Endothelial cell of umbilical vein (primary cell): ENCODE data around the gene VCL. TPM values are rescaled to one million over a fixed set of nuclear protein-coding genes. Genes with fewer than 3 reads are reported as not detected.

ENCODE experiments used
- BruUV-seq: library from RNA; stranded (reverse); fragments of 400-500 nt; replicated peaks from 2 replicates; lab custom pipeline; 2021; lab: Mats Ljungman, UMichigan
- CTCF ChIA-PET: fragments of 300-600, 350-600 bp; sonication (Branson Sonifier 250); formaldehyde crosslinking; loops from one replicate; lab custom pipeline; 2021; ENCODE audit warnings: antibody characterized with exemption, inconsistent platforms; lab: Charles Lee
- POLR2A ChIA-PET: fragments of 300-600, 350-600 bp; sonication (Branson Sonifier 250); formaldehyde crosslinking; loops from one replicate; lab custom pipeline; 2021; ENCODE audit warnings: antibody characterized with exemption, inconsistent platforms; lab: Charles Lee
- DNase-seq: peaks from one replicate; pipeline ENCODE4 v3.0.0-alpha.2; 2011; ENCODE audit warnings: low read depth, low spot score
- FAIRE-seq: peaks from 2 replicates; lab custom pipeline; 2011; peaks lifted over from hg19 to GRCh38; lab: Jason Lieb, UNC
- H2AFZ ChIP-seq: 2 replicates; pipeline ENCODE4 v1.6.0; 2012; ENCODE audit warnings: low read depth, low read length, control low read depth, inconsistent platforms
- H3K27ac ChIP-seq: 2 replicates; pipeline ENCODE4 v1.5.1; 2011; ENCODE audit warnings: low read depth, mild to moderate bottlenecking, control low read depth, low read length, moderate library complexity; ENCODE audit not compliant: insufficient read depth
- H3K27me3 ChIP-seq, 2 experiments: 2 replicates each; pipeline versions ENCODE4 v1.6.0 to v1.6.1; 2011; ENCODE audit warnings: low read length in 2 of 2, mixed read lengths in 1 of 2; ENCODE audit not compliant: control insufficient read depth in 2 of 2, insufficient read depth in 2 of 2
- H3K36me3 ChIP-seq, 2 experiments: 2 replicates in 1 of 2; 3 replicates in 1 of 2; pipeline ENCODE4 v1.5.1; 2011; ENCODE audit warnings: low read length in 2 of 2, mild to moderate bottlenecking in 1 of 2, moderate library complexity in 1 of 2; ENCODE audit not compliant: control insufficient read depth in 2 of 2, insufficient read depth in 2 of 2; ENCODE audit errors: extremely low read depth in 1 of 2
- H3K4me1 ChIP-seq: 3 replicates; pipeline ENCODE4 v1.5.1; 2011; ENCODE audit warnings: mild to moderate bottlenecking, low read length; ENCODE audit not compliant: control insufficient read depth, insufficient read depth; ENCODE audit errors: extremely low read depth
- H3K4me2 ChIP-seq: 2 replicates; pipeline ENCODE4 v1.6.1; 2011; ENCODE audit warnings: low read length, control low read depth, mixed read lengths; ENCODE audit not compliant: insufficient read depth
- H3K4me3 ChIP-seq, 3 experiments: fragments of 200-600 bp in 1 of 3; sonication (generic), shearing (Covaris generic) in 1 of 3; replicated peaks in 1 of 3; 2 replicates each; pipeline ENCODE4 v1.5.1; 2011 to 2016; ENCODE audit warnings: control low read depth in 3 of 3, low read length in 3 of 3, mild to moderate bottlenecking in 2 of 3, inconsistent platforms in 1 of 3, low read depth in 1 of 3, moderate library complexity in 1 of 3; ENCODE audit not compliant: insufficient read depth in 1 of 3
- H3K79me2 ChIP-seq: 2 replicates; pipeline ENCODE4 v1.6.0; 2012; ENCODE audit warnings: low read length, inconsistent platforms; ENCODE audit not compliant: control insufficient read depth, insufficient read depth
- H3K9ac ChIP-seq: replicated peaks from 2 replicates; pipeline ENCODE3; 2011; ENCODE audit warnings: low read length, control low read depth; ENCODE audit not compliant: insufficient read depth; ENCODE audit errors: extremely low read depth
- H3K9me1 ChIP-seq: replicated peaks from 3 replicates; pipeline ENCODE4 v1.6.0; 2011; ENCODE audit warnings: mild to moderate bottlenecking, low read length; ENCODE audit not compliant: control insufficient read depth, insufficient read depth; ENCODE audit errors: extremely low read depth
- H3K9me3 ChIP-seq: replicated peaks from 2 replicates; pipeline ENCODE4 v1.5.1; 2012; ENCODE audit warnings: low read length, inconsistent platforms; ENCODE audit not compliant: control insufficient read depth, insufficient read depth
- H4K20me1 ChIP-seq: replicated peaks from 2 replicates; pipeline ENCODE3; 2011; ENCODE audit warnings: mild to moderate bottlenecking, low read length; ENCODE audit not compliant: control insufficient read depth, insufficient read depth; ENCODE audit errors: extremely low read depth
- CTCF ChIP-seq, 2 donors: IDR thresholded peaks; 1 replicate in 1 of 2; 2 replicates in 1 of 2; pipeline ENCODE4 v1.5.1; 2011; ENCODE audit warnings: low read length in 2 of 2, mild to moderate bottlenecking in 2 of 2, moderate library complexity in 2 of 2, control low read depth in 1 of 2, inconsistent platforms in 1 of 2, low read depth in 1 of 2; ENCODE audit not compliant: insufficient read depth in 1 of 2; ENCODE audit errors: extremely low read depth in 1 of 2
- EZH2 ChIP-seq: IDR thresholded peaks from 2 replicates; pipeline ENCODE4 v1.6.1; 2012; ENCODE audit warnings: borderline replicate concordance, low read depth, mild to moderate bottlenecking, moderate library complexity, low read length, inconsistent platforms; ENCODE audit not compliant: severe bottlenecking
- FOS ChIP-seq: IDR thresholded peaks from 2 replicates; pipeline ENCODE4 v1.6.1; 2011; ENCODE audit warnings: mild to moderate bottlenecking, low read length, moderate library complexity, borderline replicate concordance; ENCODE audit not compliant: insufficient read depth
- GATA2 ChIP-seq: IDR thresholded peaks from 2 replicates; pipeline ENCODE4 v1.7.0; 2011; ENCODE audit warnings: low read depth, mild to moderate bottlenecking, moderate library complexity, mixed read lengths, low read length; ENCODE audit not compliant: insufficient read length, insufficient read depth
- JUN ChIP-seq: IDR thresholded peaks from 2 replicates; pipeline ENCODE4 v1.6.1; 2011; ENCODE audit warnings: borderline replicate concordance, low read depth; ENCODE audit not compliant: insufficient read length, insufficient read depth
- MAX ChIP-seq: IDR thresholded peaks from 2 replicates; pipeline ENCODE4 v1.6.1; 2011; ENCODE audit not compliant: insufficient read depth, insufficient read length
- MYC ChIP-seq: IDR thresholded peaks from one replicate; pipeline ENCODE4 v1.6.1; 2011; ENCODE audit warnings: mild to moderate bottlenecking, low read depth, low read length
- POLR2A ChIP-seq: IDR thresholded peaks from 2 replicates; pipeline ENCODE4 v1.6.1; 2012; ENCODE audit warnings: low read depth, mild to moderate bottlenecking, control low read depth, low read length
- POLR2AphosphoS5 ChIP-seq: IDR thresholded peaks from 2 replicates; pipeline ENCODE4 v1.6.1; 2012; ENCODE audit warnings: low read depth, mild to moderate bottlenecking, control low read depth, low read length, moderate library complexity; ENCODE audit not compliant: insufficient read depth
- dilution Hi-C: fragments of 300-500 bp; cut with MboI; formaldehyde crosslinking; loops from one replicate; pipeline ENCODE4 v1.15.0; 2019; ENCODE audit warnings: low sequenced_read_pairs; ENCODE audit not compliant: extremely low pct_ligation_motif_present
- intact Hi-C: fragments of 100-400 bp; cut with micrococcal nuclease; formaldehyde crosslinking; loops from one replicate; pipeline ENCODE4 v1.10.0; 2022
- polyA plus RNA-seq, 4 experiments: library from polyadenylated mRNA; depleted of rRNA in 3 of 4; stranded (reverse) in 3 of 4; unstranded in 1 of 4; fragments of >200 nt; gene quantifications; 2 replicates each; pipeline versions ENCODE4 v1.2.1 to v1.2.3, GENCODE V29; 2011 to 2012; ENCODE audit warnings: missing spikeins in 1 of 4
- total RNA-seq: library from RNA; stranded (reverse); gene quantifications from 2 replicates; pipeline ENCODE4 v1.2.3, GENCODE V29; 2021

The VCL gene
- total and polyA plus RNA-seq, 2 donors (not counting 3 experiments of a cell fraction or from before 2014, with no cell fraction given) = 95.4 to 231 TPM

DNA sequence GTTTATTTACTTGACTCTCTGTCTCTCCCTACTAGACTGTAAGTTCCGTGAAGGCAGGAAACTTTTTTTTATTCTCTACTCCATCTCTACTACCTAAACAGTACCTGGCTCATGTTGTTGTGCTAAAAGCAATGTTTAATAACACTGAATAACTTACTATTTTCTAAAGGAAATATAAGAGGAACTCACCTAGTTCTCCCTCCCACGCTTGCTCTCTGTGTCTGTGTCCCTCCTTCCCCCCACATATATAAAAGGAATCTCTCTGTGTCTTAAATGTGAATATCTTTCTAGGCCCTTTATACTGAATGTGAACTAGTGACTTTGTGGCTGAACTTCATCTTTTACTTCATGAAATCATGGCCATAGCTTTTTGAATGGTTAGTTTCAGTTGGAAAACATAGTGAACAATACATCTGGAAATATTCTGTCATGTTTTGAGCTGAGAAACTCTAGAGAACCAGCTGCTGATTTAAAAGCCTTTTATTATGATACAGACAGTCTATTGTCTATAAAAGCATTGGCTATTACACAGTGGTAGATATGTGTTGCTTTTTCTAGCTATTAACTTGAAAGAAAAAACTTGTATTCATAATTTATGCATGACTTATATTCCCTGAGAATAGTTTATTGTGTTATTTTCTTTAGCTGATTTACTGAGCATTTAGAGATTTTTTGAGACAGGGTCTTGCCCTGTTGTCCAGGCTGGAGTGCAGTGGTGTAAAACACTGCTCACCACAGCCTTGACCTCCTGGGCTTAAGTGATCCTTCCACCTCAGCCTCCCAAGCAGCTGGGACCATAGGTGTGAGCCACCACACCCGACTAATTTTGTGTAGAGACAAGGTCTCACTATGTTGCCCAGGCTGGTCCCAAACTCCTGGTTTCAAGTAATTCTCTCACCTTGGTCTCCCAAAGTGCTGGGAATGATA is 42.5 kb downstream of the VCL start:
- no peaks in the 10 kb centered on the region for H4K20me1 ChIP-seq
- POLR2A ChIA-PET = interaction anchor here (0.6 kb wide), 1 partner anchor 18 kb away, joined by 3 read pairs; no protein-coding TSS in a partner anchor
- H3K36me3 ChIP-seq = peaks cover 2 to 15% of the 10 kb centered on the region in 2 experiments

More for the DNA sequence above, 42.5 kb downstream of the VCL start:
- Histone ChIP-seq H3K4me2 (no peak overlapping the region), H3K4me1 (peaks cover 7% of the 10 kb centered on the region), H3K9ac (no peak overlapping the region), H2AFZ (no peak overlapping the region), H3K9me1 (no peaks in the 10 kb centered on the region), H3K4me3 (no peak overlapping the region), H3K9me3 (no peaks in the 10 kb centered on the region), H3K79me2 (peaks cover 59% of the 10 kb centered on the region), H3K27ac (no peak overlapping the region), H3K27me3 (no peaks in the 10 kb centered on the region)
- BruUV-seq = no TSS peak
- TF ChIP-seq JUN (no peak), CTCF (IDR thresholded peaks at IDR 0.05; ENCODE audit: extremely low read depth in 1 of 2, insufficient read depth in 1 of 2, low read depth in 1 of 2, low read length in 2 of 2) (no peak), EZH2 (no peak), FOS (no peak), GATA2 (no peak), MAX (no peak), POLR2AphosphoS5 (no peak), MYC (no peak), POLR2A (no peak)
- FAIRE-seq (no peak), DNase-seq (no peak)
- dilution Hi-C loops = no loop called here
- intact Hi-C loops = no loop called here
- CTCF ChIA-PET = interaction anchor here (0.7 to 3.3 kb wide), 13 partner anchors 9 to 154 kb away, joined by 3 to 22 read pairs (median 5); no protein-coding TSS in a partner anchor
